ENCODE measurements around the gene BOLA3. TPM values are rescaled to one million over a fixed set of nuclear protein-coding genes. Genes with fewer than 3 reads are reported as not detected.

Gene BOLA3
- total and polyA plus RNA-seq, 2 donors, result 20.2 to 38.1 TPM

DNA sequence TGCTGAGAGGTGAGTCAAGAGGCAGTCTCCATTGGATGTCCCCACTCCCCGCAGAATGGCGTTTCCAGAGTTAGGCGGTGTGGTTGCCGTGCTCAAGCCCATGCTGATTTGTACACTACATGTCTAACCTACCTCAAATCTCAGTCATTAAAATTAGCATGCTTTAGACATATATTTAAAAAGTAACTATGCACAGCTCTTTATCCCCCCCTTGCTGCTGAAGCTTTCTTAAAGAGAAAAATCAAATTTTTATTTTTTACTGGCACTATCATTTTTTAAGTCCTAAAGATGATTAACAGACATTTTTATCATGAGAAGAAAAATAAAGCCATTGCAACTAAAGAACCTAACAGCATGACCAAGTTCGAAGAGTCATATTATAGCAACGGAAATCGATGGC, 42.9 kb downstream of the BOLA3 start:
- H3K36me3 ChIP-seq (ENCODE audit: insufficient read depth), result peaks cover 6% of the 10 kb centered on the region
- no peak for DNase-seq (ENCODE audit: extremely low spot score)
- H3K27ac ChIP-seq (ENCODE audit: low read depth), result no peak overlapping the region
- no peak overlapping the region for H3K4me3 ChIP-seq (ENCODE audit: low read depth, low read length)
- 90% methylated on average over 7 of the region's 7 CpGs for WGBS
- H3K4me1 ChIP-seq (ENCODE audit: insufficient read depth), result no peaks in the 10 kb centered on the region

DNA sequence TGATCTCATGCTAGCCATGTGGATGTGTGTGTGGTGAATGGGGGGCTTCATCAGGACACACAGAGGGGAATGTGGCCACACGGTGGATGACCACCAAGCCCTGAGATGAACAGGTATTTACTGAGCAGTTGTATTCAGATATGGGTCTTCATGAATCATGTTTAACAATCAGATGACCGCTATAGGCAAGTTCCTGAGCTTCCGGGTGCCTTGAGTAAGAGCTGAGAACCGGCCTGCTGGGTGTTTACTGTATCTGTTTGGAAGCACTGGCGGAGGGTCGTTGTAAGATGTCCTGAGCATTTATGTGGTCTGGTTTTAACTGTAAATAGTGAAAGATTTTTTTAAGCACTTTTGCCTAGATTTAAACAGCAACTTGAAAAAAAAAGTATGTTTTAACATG, 43.9 kb downstream of the BOLA3 start:
- no peak overlapping the region for H3K4me3 ChIP-seq (ENCODE audit: low read depth, low read length)
- WGBS, result 78% methylated on average over 6 of the region's 6 CpGs
- DNase-seq (ENCODE audit: extremely low spot score), result no peak
- H3K4me1 ChIP-seq (ENCODE audit: insufficient read depth), result no peaks in the 10 kb centered on the region
- no peak overlapping the region for H3K27ac ChIP-seq (ENCODE audit: low read depth)
- H3K36me3 ChIP-seq (ENCODE audit: insufficient read depth), result peaks cover 6% of the 10 kb centered on the region

DNA sequence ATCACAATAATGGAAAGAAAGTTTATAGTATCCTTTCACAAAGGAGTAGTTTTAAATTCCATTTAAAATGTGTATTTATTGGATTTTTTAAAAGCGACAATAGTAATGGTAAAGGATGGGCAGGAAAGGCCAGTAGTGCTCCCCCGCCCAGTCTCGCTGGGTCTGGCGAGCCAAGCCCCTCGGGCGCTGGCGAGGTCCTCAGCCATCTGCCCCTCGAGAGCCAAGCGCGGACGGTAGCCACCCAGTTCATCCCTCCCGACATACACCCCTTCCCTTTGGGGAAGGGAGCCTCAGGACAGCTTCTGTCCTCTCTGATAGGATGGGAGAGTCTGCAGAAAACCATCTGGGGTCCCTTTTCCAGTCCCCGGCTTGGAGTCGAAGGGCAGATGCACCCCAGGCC, 45.2 kb downstream of the BOLA3 start:
- 98% methylated on average over 14 of the region's 14 CpGs for WGBS
- Histone ChIP-seq H3K27ac (ENCODE audit: low read depth) (no peak overlapping the region), H3K4me3 (ENCODE audit: low read depth, low read length) (no peak overlapping the region), H3K36me3 (ENCODE audit: insufficient read depth) (peaks cover 6% of the 10 kb centered on the region), H3K4me1 (ENCODE audit: insufficient read depth) (no peaks in the 10 kb centered on the region)
- no peak for DNase-seq (ENCODE audit: extremely low spot score)

DNA sequence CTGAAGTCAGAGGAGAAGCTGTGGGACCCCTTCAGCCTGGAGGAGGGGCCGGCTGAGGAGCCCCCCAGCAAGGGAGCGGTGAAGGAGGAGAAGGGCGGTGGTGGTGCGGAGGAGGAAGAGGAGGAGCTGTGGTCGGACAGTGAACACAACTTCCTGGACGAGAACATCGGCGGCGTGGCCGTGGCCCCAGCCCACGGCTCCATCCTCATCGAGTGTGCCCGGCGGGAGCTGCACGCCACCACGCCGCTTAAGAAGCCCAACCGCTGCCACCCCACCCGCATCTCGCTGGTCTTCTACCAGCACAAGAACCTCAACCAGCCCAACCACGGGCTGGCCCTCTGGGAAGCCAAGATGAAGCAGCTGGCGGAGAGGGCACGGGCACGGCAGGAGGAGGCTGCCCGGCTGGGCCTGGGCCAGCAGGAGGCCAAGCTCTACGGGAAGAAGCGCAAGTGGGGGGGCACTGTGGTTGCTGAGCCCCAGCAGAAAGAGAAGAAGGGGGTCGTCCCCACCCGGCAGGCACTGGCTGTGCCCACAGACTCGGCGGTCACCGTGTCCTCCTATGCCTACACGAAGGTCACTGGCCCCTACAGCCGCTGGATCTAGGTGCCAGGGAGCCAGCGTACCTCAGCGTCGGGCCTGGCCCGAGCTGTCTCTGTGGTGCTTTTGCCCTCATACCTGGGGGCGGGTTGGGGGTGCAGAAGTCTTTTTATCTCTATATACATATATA, 46.0 kb downstream of the BOLA3 start:
- WGBS, result 94% methylated on average over 39 of the region's 39 CpGs
- Histone ChIP-seq H3K27ac (ENCODE audit: low read depth) (no peak overlapping the region), H3K4me3 (ENCODE audit: low read depth, low read length) (no peak overlapping the region), H3K4me1 (ENCODE audit: insufficient read depth) (no peaks in the 10 kb centered on the region), H3K36me3 (ENCODE audit: insufficient read depth) (peaks cover 6% of the 10 kb centered on the region)
- no peak for DNase-seq (ENCODE audit: extremely low spot score)

DNA sequence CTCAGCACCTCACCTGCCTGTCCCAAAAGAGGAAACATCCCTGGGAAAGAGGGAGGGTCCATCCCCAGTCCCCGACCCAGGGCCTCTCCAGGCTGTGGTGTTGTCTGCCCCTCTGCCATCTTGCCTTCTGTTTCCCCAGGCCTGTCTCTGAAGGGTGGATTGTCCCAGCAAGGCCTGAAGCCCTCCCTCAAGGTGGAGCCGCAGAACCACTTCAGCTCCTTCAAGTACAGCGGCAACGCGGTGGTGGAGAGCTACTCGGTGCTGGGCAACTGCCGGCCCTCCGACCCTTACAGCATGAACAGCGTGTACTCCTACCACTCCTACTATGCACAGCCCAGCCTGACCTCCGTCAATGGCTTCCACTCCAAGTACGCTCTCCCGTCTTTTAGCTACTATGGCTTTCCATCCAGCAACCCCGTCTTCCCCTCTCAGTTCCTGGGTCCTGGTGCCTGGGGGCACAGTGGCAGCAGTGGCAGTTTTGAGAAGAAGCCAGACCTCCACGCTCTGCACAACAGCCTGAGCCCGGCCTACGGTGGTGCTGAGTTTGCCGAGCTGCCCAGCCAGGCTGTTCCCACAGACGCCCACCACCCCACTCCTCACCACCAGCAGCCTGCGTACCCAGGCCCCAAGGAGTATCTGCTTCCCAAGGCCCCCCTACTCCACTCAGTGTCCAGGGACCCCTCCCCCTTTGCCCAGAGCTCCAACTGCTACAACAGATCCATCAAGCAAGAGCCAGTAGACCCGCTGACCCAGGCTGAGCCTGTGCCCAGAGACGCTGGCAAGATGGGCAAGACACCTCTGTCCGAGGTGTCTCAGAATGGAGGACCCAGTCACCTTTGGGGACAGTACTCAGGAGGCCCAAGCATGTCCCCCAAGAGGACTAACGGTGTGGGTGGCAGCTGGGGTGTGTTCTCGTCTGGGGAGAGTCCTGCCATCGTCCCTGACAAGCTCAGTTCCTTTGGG, 47.2 kb downstream of the BOLA3 start:
- peaks cover 6% of the 10 kb centered on the region for H3K36me3 ChIP-seq (ENCODE audit: insufficient read depth)
- no peak for DNase-seq (ENCODE audit: extremely low spot score)
- WGBS, result 95% methylated on average over 25 of the region's 25 CpGs

DNA sequence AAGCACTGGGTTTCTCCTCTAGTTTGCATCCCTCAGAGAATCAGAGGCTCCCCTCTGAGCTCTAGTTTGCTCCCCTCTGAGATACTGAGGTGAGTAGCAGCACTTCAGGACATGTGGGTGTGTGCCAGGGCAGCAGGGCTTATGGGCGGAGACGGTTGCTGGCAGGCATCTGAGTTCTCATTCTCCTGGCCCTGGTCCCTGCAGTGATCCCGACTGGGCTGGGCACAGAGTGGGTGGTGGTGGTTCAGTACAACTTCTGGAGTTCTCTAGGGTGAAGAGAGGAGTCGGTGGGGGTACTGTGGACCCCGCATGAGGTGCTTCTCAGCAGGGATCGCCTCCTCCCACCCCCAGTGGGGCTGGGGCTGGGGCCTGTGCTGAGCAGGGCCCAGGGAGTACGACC, 47.9 kb downstream of the BOLA3 start:
- H3K4me1 ChIP-seq (ENCODE audit: insufficient read depth), result no peaks in the 10 kb centered on the region
- 83% methylated on average over 7 of the region's 7 CpGs for WGBS
- no peak overlapping the region for H3K4me3 ChIP-seq (ENCODE audit: low read depth, low read length)
- H3K36me3 ChIP-seq (ENCODE audit: insufficient read depth), result peaks cover 9% of the 10 kb centered on the region
- H3K27ac ChIP-seq (ENCODE audit: low read depth), result no peak overlapping the region
- DNase-seq (ENCODE audit: extremely low spot score), result no peak

More for the DNA sequence above, 47.2 kb downstream of the BOLA3 start:
- Histone ChIP-seq H3K4me3 (ENCODE audit: low read depth, low read length) (no peak overlapping the region), H3K27ac (ENCODE audit: low read depth) (no peak overlapping the region), H3K4me1 (ENCODE audit: insufficient read depth) (no peaks in the 10 kb centered on the region)

DNA sequence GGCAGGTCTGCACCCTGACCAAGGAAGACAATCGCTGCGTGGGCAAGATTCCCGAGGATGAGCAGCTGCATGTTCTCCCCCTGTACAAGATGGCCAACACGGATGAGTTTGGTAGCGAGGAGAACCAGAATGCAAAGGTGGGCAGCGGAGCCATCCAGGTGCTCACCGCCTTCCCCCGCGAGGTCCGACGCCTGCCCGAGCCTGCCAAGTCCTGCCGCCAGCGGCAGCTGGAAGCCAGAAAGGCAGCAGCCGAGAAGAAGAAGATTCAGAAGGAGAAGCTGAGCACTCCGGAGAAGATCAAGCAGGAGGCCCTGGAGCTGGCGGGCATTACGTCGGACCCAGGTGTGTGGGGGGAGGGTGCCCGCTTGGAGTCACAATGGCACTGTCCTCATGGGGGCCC, 48.4 kb downstream of the BOLA3 start:
- H3K36me3 ChIP-seq (ENCODE audit: insufficient read depth), result peaks cover 9% of the 10 kb centered on the region
- WGBS, result 93% methylated on average over 20 of the region's 20 CpGs

DNA sequence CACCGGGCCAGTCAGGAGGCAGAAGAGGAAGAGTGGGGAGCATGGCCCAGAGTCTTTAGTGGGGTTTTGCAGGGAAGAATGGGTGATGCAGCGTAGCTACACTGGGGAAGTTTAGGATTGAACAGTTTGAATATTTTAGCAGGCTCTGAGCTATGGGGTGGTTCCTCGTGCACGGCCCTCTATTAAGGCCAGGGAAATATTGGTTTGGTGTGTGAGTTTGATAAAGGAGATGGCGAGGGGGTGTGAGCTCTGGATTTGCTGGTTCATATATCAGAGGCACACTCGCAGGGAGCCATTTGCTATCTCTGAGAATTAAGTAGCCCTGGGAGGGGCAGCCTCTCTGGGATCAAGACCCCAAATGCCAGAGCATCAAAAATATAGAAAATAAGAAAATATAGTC, 50.1 kb downstream of the BOLA3 start:
- no peak overlapping the region for H3K27ac ChIP-seq (ENCODE audit: low read depth)
- peaks cover 9% of the 10 kb centered on the region for H3K36me3 ChIP-seq (ENCODE audit: insufficient read depth)
- H3K4me3 ChIP-seq (ENCODE audit: low read depth, low read length), result no peak overlapping the region
- WGBS, result 96% methylated on average over 6 of the region's 6 CpGs
- no peaks in the 10 kb centered on the region for H3K4me1 ChIP-seq (ENCODE audit: insufficient read depth)
- no peak for DNase-seq (ENCODE audit: extremely low spot score)

More for the DNA sequence above, 48.4 kb downstream of the BOLA3 start:
- no peaks in the 10 kb centered on the region for H3K4me1 ChIP-seq (ENCODE audit: insufficient read depth)
- DNase-seq (ENCODE audit: extremely low spot score), result no peak
- H3K4me3 ChIP-seq (ENCODE audit: low read depth, low read length), result no peak overlapping the region
- H3K27ac ChIP-seq (ENCODE audit: low read depth), result no peak overlapping the region

DNA sequence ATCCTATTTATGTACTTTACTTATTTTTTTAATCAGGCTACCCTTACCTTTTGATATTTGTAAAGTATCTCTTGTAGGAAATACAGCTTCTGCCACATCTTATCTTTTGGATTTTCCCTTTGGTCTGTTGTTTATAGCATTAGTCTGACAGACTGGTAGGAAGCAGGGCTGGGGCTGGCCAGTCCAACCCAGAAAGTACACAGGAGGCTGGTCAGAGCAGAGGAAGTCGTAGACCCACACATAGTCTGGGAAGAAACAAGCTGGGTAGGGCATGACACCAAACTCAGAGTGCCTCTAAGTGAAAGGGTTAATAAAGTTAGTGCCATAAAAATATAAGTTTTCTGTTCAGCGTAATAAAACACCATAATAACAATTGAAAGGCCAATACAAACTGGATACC, 51.7 kb downstream of the BOLA3 start:
- H3K4me3 ChIP-seq (ENCODE audit: low read depth, low read length), result no peak overlapping the region
- no peaks in the 10 kb centered on the region for H3K4me1 ChIP-seq (ENCODE audit: insufficient read depth)
- no peak overlapping the region for H3K27ac ChIP-seq (ENCODE audit: low read depth)
- DNase-seq (ENCODE audit: extremely low spot score), result no peak
- WGBS, result 85% methylated on average over 2 of the region's 2 CpGs
- peaks cover 10% of the 10 kb centered on the region for H3K36me3 ChIP-seq (ENCODE audit: insufficient read depth)

DNA sequence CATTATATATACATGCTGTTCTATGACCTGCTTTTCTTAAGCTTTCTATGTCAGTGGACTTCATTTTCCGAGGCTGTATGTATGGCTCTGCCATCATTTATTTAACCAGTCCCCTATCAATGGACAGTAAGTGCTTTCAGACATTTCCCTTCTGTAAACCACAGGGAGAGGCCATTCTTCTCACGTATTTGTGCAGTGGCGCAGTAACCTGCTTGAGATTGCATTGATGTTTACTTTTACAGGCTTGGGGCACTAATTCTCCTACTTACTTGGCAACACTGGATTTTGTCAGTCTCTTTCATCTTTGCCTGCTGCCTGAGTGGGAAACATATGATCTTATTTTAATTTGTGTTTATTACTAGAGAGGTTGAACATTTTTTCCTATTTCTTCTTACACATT, 52.1 kb downstream of the BOLA3 start:
- Histone ChIP-seq H3K27ac (ENCODE audit: low read depth) (no peak overlapping the region), H3K36me3 (ENCODE audit: insufficient read depth) (peaks cover 6% of the 10 kb centered on the region), H3K4me1 (ENCODE audit: insufficient read depth) (no peaks in the 10 kb centered on the region), H3K4me3 (ENCODE audit: low read depth, low read length) (no peak overlapping the region)
- 71% methylated on average over 3 of the region's 3 CpGs for WGBS
- DNase-seq (ENCODE audit: extremely low spot score), result no peak

DNA sequence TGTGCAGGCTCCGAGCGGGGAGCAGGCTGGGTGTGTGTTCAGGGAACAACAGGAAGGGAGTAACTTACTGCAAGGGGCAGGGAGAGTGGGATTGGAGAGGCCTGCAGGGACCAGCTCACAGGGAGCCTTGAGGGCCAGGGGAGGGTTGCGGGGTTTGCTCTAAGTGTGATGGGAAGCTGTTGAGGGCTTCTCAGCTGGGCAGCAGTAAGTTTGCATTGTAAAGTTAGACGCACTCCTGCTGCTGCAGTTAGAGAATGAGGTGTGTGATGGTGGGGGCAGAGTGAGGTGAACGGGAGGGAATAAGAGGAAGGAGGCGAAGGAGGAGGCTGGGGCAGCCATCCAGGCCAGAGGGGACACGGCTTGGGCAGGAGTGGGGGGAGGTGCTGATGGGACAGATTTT, 53.4 kb downstream of the BOLA3 start:
- H3K4me1 ChIP-seq (ENCODE audit: insufficient read depth), result no peaks in the 10 kb centered on the region
- no peak overlapping the region for H3K27ac ChIP-seq (ENCODE audit: low read depth)
- H3K4me3 ChIP-seq (ENCODE audit: low read depth, low read length), result no peak overlapping the region
- DNase-seq (ENCODE audit: extremely low spot score), result no peak
- WGBS, result 85% methylated on average over 7 of the region's 7 CpGs
- H3K36me3 ChIP-seq (ENCODE audit: insufficient read depth), result peaks cover 6% of the 10 kb centered on the region

DNA sequence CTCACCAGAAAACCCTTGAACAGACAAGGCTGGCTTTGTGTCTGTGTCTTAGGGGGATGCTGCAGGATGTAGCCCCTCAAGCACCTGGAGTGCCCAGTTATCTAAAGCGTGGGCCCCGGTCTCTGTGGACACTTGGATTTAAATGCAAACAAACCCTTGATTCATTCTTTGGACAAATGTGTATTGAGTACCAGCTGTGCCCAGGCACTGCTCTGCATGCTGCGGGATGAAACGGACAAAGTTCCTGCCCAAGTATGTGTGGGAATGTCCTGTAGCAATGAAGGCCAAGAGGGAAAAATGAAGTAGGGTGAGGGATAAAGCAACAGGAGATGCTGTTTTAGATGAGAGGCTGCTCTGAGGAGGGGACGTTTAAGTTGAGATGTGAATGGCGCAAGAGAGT, 53.9 kb downstream of the BOLA3 start:
- Histone ChIP-seq H3K27ac (ENCODE audit: low read depth) (no peak overlapping the region), H3K4me1 (ENCODE audit: insufficient read depth) (no peaks in the 10 kb centered on the region), H3K4me3 (ENCODE audit: low read depth, low read length) (no peak overlapping the region), H3K36me3 (ENCODE audit: insufficient read depth) (peaks cover 6% of the 10 kb centered on the region)
- 86% methylated on average over 6 of the region's 6 CpGs for WGBS
- DNase-seq (ENCODE audit: extremely low spot score), result no peak

DNA sequence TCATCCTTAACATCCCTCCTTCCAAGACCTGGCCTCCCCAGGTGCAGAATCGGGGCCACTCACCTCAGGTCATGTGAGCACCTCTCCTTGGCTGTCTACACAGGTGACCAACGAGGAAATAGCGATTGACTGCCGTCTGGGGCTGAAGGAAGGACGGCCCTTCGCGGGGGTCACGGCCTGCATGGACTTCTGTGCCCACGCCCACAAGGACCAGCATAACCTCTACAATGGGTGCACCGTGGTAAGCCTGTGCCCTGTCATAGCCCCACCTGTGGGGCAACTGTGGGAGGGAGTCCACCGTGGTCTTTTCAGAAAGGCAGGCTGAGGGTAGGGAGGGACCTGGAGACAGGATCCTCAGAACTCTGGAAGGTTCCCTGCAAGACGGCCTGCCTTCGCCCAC, 54.3 kb downstream of the BOLA3 start:
- H3K4me1 ChIP-seq (ENCODE audit: insufficient read depth), result no peaks in the 10 kb centered on the region
- no peak overlapping the region for H3K27ac ChIP-seq (ENCODE audit: low read depth)
- H3K36me3 ChIP-seq (ENCODE audit: insufficient read depth), result peaks cover 6% of the 10 kb centered on the region
- 91% methylated on average over 13 of the region's 13 CpGs for WGBS
- DNase-seq (ENCODE audit: extremely low spot score), result no peak
- H3K4me3 ChIP-seq (ENCODE audit: low read depth, low read length), result no peak overlapping the region

DNA sequence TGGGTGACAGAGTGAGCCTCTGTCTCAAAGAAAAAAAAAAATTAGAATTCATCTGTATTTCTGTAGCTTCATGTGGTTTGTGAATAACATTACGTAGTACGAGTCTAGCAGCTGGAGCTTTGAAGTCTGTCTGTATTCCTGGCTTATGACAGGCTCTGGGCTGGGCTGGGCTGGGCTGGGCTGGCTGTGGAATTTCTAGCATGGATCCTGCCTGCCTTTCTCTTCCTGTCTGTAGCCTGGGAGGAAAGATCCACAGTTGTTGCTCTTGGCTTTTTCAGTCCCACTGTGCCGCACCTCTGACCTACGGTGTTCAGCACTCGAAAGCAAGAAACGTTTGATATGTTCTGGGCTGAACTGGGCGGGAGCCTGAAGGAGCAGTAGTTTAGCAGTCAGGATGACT, 55.4 kb downstream of the BOLA3 start:
- Histone ChIP-seq H3K4me3 (ENCODE audit: low read depth, low read length) (no peak overlapping the region), H3K4me1 (ENCODE audit: insufficient read depth) (no peaks in the 10 kb centered on the region), H3K36me3 (ENCODE audit: insufficient read depth) (peaks cover 6% of the 10 kb centered on the region), H3K27ac (ENCODE audit: low read depth) (no peak overlapping the region)
- no peak for DNase-seq (ENCODE audit: extremely low spot score)
- 87% methylated on average over 7 of the region's 7 CpGs for WGBS
